Activated T-cell treated with anti-CD3 and anti-CD28 coated beads, Interleukin-2, amount 50 U/mL, for 4 hours (primary cell): ENCODE data around the gene TCAF1. TPM values are rescaled to one million over a fixed set of nuclear protein-coding genes. Genes with fewer than 3 reads are reported as not detected.
"Not testable (repeated sequence)": the region's sequence is repeated elsewhere in the genome, so short reads cannot be mapped to it uniquely, and the experiment has no call there.

Experiments
- ATAC-seq, 2 donors: fragments of 200-7000 bp; cut with Tn5 transposase; one replicate each; pipeline ENCODE4 v1.10.0; 2021
- DNase-seq: peaks from one replicate; pipeline ENCODE4 v3.0.0-alpha.2; 2020
- H3K27me3 Mint-ChIP-seq: one replicate; pipeline ENCODE4 v1.8.0; 2021; ENCODE audit warnings: low read depth, mixed read lengths
- H3K36me3 Mint-ChIP-seq: one replicate; pipeline ENCODE4 v1.8.0; 2022; ENCODE audit warnings: mixed read lengths; ENCODE audit not compliant: insufficient read depth
- H3K4me1 Mint-ChIP-seq: one replicate; pipeline ENCODE4 v1.8.0; 2021; ENCODE audit warnings: low read depth, mixed read lengths
- H3K4me3 Mint-ChIP-seq: one replicate; pipeline ENCODE4 v1.8.0; 2021; ENCODE audit warnings: mild to moderate bottlenecking, moderate library complexity, mixed read lengths
- H3K9me3 Mint-ChIP-seq: one replicate; pipeline ENCODE4 v1.8.0; 2021; ENCODE audit warnings: mixed read lengths
- total RNA-seq, 3 donors: library from RNA; stranded (reverse); gene quantifications; one replicate each; pipeline ENCODE4 v1.2.1, GENCODE V29; 2021

TCAF1 gene
- total RNA-seq, 3 donors from 2014 or later: 2.7 to 4.1 (median 3.9) TPM

DNA sequence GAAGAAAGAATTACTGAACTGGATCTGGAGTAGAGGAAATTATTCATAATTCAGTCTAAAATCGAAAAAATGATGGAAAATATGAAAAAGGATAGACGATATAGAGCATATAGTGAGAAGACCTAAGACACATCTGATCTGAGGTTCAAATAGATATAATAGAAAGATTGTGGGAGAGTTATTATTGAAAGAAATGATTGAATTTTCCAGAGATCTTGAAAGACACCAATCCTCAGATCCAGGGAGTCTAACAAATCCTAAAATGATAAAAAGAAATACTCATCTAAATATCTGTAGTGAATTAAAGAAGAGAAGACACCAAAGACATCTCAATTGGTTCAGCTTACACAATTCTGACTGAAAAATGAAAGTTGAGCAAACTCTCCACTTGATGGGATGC lies 12.9 kb downstream of the TCAF1 start:
- H3K4me3 Mint-ChIP-seq: no peak overlapping the region
- H3K27me3 Mint-ChIP-seq: peaks cover 26% of the 10 kb centered on the region
- ATAC-seq (no peak), DNase-seq (no peak)
- peaks cover 6% of the 10 kb centered on the region for H3K4me1 Mint-ChIP-seq
- peaks cover 15% of the 10 kb centered on the region for H3K36me3 Mint-ChIP-seq
- peaks cover 12% of the 10 kb centered on the region for H3K9me3 Mint-ChIP-seq

DNA sequence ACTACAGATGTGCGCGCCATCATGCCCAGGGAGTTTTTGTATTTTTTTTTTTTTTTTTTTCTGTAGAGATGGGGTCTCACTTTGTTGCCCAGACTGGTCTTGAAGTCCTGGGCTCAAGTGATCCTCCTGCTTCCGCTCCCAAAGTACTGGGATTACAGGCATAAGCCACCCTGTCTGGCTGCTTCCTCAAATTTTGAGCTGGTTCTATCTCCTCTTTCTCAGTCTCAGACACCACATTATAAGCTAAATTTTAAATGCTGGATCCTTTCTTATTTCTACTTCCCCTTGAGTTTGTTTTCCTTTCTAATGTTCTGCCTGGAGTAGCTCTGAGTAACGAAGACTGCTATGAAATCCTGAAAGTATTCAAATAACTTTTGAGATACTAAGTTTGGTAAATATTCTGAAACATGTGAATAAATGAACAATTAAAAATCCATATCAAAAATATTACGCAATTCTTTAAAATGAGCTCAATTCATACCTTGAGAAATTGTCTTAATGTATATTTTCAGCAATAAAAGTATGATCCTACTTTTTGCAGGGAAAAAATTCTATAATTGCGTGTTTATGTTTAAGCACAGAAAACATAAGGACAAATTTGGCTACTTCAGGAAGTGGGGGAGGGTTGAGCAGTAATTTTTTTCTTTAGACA lies 15.0 kb downstream of the TCAF1 start:
- Mint-ChIP-seq H3K9me3 (peaks cover 12% of the 10 kb centered on the region), H3K4me3 (no peak overlapping the region), H3K4me1 (peaks cover 13% of the 10 kb centered on the region), H3K27me3 (peaks cover 39% of the 10 kb centered on the region), H3K36me3 (peaks cover 15% of the 10 kb centered on the region)
- ATAC-seq (no peak), DNase-seq (no peak)

DNA sequence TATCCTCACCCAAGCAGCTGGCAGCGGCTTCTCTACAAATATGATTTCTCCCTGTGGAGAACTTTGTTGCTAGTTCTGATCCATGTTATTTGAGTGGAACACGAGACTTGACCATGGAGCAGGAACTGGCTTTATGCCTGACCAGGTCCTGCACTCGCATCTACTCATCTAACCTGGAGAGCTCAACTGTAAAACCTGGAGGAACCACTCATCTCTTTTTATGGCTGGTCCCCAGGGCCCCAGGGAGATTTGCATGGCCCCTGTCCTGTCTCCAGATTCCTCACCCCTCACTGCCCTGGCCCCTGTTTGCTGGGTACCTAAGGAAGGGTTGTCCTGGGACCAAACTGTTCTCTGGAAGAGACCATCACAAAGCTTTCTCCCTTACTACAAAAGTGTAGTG lies 16.0 kb downstream of the TCAF1 start:
- no peak for DNase-seq
- no peak for ATAC-seq
- H3K4me3 Mint-ChIP-seq: no peak overlapping the region
- H3K27me3 Mint-ChIP-seq: peaks cover 39% of the 10 kb centered on the region
- peaks cover 13% of the 10 kb centered on the region for H3K4me1 Mint-ChIP-seq
- peaks cover 11% of the 10 kb centered on the region for H3K36me3 Mint-ChIP-seq
- H3K9me3 Mint-ChIP-seq: peaks cover 6% of the 10 kb centered on the region

DNA sequence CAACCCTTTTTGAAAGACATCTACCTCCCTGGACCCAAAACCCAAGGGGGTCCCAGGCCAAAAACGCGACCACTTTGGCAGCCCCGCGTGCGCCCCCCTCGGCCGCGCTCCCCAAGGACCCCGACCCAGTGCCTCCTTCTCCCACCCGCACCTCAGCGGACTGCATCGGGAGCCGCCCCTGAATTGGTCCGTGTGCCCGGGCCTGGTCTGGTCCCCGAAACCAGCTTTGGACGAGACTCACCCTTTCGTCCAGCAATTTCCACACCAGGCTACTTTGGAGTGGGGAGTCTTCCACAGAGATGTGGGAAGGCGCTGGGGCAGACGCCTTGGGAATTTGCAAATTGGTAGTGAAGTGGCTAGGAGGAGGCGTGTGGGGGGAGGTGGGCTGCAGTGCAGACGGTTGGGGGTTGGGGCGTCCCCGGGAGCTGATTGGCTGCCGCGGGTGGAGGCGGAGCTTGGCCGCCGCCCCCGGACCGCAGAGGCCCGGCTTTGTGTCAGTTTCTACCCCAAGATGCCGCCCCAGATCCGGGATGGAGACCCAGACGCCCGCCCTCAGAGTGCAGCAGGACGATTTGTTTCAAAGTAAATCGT lies 16.9 kb downstream of the TCAF1 start:
- Mint-ChIP-seq H3K4me3 (no peak overlapping the region), H3K4me1 (peaks cover 13% of the 10 kb centered on the region), H3K36me3 (peaks cover 9% of the 10 kb centered on the region), H3K9me3 (peaks cover 6% of the 10 kb centered on the region), H3K27me3 (peaks cover 39% of the 10 kb centered on the region)
- peak; percentile 43 to 62 for ATAC-seq
- DNase-seq: no peak

DNA sequence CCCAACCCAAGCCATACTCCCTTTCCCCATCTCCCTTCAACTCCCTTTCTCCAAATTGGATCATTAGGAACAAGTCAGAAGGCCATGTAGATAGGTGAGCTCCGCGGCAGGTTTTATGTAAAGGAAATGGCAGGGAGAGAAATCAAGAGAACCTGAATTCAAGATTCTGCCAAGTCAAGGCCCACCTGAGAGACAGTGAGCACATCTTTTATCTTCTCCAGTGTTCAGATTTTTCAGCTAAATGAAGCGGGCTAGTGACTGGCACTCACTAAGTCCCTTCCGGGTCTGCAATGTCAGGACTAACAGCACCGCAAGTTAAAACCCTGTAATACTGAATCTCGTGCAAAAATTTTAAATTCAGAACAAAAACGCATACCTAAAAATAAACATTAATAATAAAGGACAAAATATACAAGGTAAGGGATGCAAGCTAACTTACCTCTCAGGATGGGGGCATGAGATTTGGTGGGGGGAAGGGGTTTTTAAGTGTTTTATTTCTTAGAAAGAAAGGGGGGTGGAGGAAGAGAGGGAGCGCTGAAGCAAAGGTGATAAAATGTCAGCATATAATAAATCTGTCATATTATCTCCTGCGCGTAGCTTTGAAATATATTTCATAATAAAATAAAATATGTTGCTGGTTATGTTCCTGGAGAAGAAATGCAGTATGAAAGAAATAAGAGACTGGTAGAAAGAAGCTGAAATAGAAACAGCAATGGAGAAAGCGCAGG lies 17.6 kb downstream of the TCAF1 start:
- peaks cover 39% of the 10 kb centered on the region for H3K27me3 Mint-ChIP-seq
- DNase-seq: no peak
- H3K4me3 Mint-ChIP-seq: no peak overlapping the region
- peaks cover 6% of the 10 kb centered on the region for H3K9me3 Mint-ChIP-seq
- ATAC-seq: no peak
- peaks cover 9% of the 10 kb centered on the region for H3K36me3 Mint-ChIP-seq
- peaks cover 13% of the 10 kb centered on the region for H3K4me1 Mint-ChIP-seq

DNA sequence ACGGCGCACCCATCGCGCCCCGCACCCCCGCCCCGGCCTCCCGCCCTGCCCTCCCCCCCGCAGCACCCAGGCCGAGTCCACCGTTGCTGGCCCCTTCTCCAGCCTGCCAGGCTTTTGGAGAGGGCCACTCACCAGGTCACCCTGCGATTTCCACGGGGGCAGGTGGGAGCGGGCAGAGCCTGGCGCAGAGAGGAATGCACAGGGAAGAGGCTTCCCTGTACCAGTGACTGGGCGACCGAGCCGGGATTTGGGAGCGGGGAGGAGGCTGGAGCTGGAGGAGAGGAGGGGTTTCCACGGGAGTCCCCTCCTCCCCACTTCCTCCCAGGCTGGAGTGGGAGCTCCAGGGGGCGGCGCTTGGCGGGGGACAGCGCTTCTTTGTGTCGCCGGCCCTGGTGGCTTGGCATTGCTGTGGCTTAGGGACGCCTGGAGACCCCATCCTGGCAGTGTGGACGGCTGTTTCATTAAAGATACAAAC lies 19.3 kb downstream of the TCAF1 start:
- Mint-ChIP-seq H3K9me3 (no peaks in the 10 kb centered on the region), H3K4me3 (no peak overlapping the region), H3K4me1 (peaks cover 13% of the 10 kb centered on the region), H3K27me3 (peaks cover 32% of the 10 kb centered on the region), H3K36me3 (peaks cover 2% of the 10 kb centered on the region)
- ATAC-seq: peak; percentile 39 to 53
- DNase-seq: no peak

DNA sequence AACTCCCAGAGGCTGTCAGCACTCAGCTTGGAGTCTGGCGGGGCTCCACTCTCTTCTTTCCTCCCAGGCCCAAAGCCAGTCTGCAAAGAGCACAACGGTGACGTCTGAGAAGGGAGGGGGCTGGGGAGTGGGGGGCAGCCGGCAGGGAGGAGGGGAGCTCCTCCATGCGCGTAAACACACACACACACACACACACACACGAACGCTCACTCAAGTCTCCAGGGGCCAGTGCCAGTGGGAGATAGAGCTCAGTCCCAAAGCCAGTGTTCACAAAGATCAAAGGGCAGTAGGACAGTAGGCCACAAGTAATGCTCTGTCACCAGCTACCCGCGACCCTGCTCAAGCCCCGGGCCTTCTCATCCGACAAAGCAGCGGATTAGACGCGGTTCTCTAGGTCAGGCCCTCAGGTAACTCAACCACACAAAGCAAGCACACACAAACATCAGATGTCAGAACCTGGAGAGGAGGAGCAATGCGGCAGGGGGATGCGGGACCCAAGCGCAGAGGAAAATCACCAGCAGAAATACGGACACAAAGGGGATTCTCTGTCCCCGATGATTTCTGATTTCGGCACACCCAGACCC lies 19.9 kb downstream of the TCAF1 start:
- H3K4me1 Mint-ChIP-seq: peaks cover 13% of the 10 kb centered on the region
- H3K36me3 Mint-ChIP-seq: peaks cover 2% of the 10 kb centered on the region
- ATAC-seq (peak; percentile 23 to 31), DNase-seq (no peak)
- H3K9me3 Mint-ChIP-seq: no peaks in the 10 kb centered on the region
- peak overlapping the region; percentile 24 for H3K4me3 Mint-ChIP-seq
- peaks cover 32% of the 10 kb centered on the region for H3K27me3 Mint-ChIP-seq

DNA sequence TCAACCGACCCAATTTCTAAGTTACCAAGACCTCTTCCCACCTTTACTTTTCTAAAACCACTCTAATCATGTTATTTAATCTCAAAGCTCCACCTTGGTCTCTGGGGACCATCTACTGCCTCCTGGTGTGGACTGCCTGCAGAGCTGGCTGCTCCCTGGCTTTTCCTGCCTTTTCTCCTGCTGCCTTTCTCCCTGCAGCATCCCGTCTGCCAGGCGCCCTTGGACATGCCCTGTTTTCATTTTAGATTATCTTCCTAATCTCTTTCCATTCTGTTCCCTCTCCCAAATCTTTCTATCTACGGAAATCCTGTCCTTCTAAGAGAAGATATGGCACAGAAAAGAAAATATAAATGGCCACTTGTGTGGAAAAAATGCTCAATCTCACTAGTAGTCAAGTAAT lies 23.1 kb downstream of the TCAF1 start:
- peaks cover 9% of the 10 kb centered on the region for H3K4me1 Mint-ChIP-seq
- peaks cover 11% of the 10 kb centered on the region for H3K27me3 Mint-ChIP-seq
- no peak overlapping the region for H3K4me3 Mint-ChIP-seq
- ATAC-seq: no peak
- DNase-seq: no peak
- no peaks in the 10 kb centered on the region for H3K9me3 Mint-ChIP-seq
- peaks cover 4% of the 10 kb centered on the region for H3K36me3 Mint-ChIP-seq

DNA sequence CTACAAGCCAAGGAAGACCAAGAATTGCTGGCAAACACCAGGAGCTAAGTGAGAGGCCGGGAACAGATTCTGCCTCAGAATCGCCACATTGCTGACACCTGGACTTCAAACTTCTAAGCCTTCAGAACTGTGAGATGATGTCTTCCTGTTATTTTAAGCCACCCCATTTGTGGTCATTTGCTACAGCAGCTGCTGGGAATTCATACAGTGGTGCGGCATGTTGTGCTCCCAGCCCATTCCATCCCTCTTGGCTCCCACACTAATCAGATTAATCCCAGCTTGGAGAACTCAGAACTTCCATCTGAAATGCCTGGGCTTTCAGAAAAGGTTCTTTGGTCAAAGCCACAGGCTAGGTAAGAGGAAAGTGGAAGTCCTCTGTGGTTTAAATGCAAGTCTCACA lies 24.9 kb downstream of the TCAF1 start:
- H3K27me3 Mint-ChIP-seq: peaks cover under 1% of the 10 kb centered on the region
- ATAC-seq (no peak), DNase-seq (no peak)
- H3K9me3 Mint-ChIP-seq: no peaks in the 10 kb centered on the region
- peaks cover 4% of the 10 kb centered on the region for H3K36me3 Mint-ChIP-seq
- H3K4me3 Mint-ChIP-seq: no peak overlapping the region
- peaks cover under 1% of the 10 kb centered on the region for H3K4me1 Mint-ChIP-seq

DNA sequence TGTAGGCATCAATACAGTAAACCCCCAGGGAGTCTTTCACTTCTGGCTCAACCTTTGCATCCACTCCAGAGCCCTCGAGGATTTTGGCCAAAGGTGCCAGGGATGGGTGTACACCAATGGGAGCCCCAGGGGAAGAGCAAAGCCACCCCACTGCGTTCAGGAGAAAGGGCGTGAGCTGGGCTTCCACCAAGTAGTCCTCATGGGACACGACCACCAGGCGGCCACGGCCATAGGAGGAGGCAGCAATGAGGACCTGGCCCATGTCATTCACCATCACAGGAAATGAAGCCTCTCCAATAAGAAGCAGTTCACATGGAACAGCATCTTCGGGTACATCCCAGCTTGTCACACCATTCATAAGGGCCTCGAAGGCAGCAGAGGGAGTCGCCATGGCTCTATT lies 25.8 kb downstream of the TCAF1 start:
- H3K9me3 Mint-ChIP-seq: no peaks in the 10 kb centered on the region
- H3K36me3 Mint-ChIP-seq: peaks cover 4% of the 10 kb centered on the region
- no peak overlapping the region for H3K4me3 Mint-ChIP-seq
- no peak for ATAC-seq
- DNase-seq: no peak
- no peaks in the 10 kb centered on the region for H3K27me3 Mint-ChIP-seq
- H3K4me1 Mint-ChIP-seq: no peaks in the 10 kb centered on the region

DNA sequence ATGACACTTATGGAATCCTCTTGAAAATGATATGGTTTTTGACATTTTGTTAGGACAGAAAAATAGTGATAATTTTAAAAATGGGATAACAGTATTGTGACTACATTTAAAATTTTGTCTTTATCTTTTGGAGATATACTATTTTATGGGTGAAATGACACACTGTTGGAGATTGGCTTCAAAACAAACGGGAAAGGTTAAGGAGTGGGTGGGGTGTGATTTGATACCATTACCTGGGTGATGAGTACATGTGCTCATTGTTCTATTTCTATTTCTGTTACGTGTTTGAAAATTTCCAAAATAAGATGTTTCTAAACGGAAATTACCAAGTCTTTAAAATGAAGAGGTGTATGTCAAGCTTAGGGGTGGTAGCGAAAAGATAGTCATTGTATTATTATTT lies 28.7 kb downstream of the TCAF1 start:
- not testable (repeated sequence) for H3K4me3 Mint-ChIP-seq, H3K27me3 Mint-ChIP-seq, DNase-seq, H3K4me1 Mint-ChIP-seq, H3K36me3 Mint-ChIP-seq, H3K9me3 Mint-ChIP-seq
- ATAC-seq: peak in 1 of 2 donors; percentile 72

DNA sequence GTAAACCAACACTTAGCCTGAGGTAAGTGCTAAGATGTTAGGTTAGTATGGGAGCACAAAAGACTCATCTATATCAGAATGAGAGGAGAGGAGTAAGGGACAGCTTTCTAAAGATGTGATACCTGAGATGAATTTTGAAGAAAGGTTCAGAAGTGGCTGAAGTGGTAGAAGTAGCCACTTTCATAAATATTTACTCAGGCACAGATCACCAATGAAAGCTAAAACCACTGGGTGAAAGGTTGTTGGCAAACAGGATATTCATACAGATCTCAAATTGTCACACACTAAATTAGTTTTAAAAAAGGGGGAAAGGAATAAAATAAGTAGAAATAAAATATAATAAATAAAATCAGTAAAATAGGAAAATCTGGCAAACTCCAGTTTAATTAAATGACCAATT lies 30.4 kb downstream of the TCAF1 start:
- H3K9me3 Mint-ChIP-seq, ATAC-seq, H3K4me3 Mint-ChIP-seq, H3K4me1 Mint-ChIP-seq, DNase-seq, H3K27me3 Mint-ChIP-seq, H3K36me3 Mint-ChIP-seq: not testable (repeated sequence)

DNA sequence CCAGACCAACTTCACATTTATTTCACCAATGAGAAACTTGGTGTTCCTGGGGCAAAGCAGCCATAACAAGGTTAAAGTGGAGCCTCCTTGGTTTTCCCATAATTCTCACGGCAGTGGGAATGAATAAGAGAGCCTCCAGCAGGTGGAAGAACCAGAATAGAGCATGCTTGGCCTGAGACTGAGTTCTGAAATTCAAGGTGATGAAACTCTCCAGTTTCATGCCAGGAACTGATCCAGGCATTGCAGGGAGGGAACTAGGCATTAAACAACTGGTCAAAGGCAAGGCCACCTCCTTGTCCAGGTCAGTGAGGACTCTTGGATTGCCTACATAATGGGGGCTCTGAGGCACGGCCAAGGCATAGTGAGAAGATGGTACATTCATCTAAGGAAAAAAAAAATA lies 44.0 kb downstream of the TCAF1 start:
- H3K36me3 Mint-ChIP-seq, H3K9me3 Mint-ChIP-seq, H3K4me1 Mint-ChIP-seq, ATAC-seq, H3K27me3 Mint-ChIP-seq, H3K4me3 Mint-ChIP-seq, DNase-seq: not testable (repeated sequence)

DNA sequence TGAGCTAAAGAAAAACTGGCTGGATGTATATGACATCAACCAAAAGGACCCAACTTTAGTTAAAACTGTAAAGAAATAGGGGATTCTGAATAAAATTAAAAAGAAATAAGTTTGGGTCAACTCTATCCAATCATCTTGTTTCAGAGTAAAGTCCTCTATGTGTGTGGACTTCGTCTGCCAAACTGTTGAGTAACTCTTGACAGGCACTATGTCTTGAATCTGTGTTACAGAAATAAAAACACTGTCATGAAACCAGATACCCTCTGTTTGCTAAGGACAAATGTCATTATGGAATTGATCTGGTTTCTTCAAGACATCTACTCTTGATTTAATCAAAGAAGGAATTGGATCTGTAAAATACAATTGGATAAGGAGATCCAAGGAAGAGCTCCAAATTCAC lies 46.5 kb downstream of the TCAF1 start:
- ATAC-seq, H3K4me1 Mint-ChIP-seq, H3K36me3 Mint-ChIP-seq, H3K9me3 Mint-ChIP-seq, H3K4me3 Mint-ChIP-seq, DNase-seq, H3K27me3 Mint-ChIP-seq: not testable (repeated sequence)
